Mesendoderm (in vitro differentiated cells): ENCODE measurements around the gene TAF11.

Experiments used
- DNase-seq: peaks from one replicate; pipeline ENCODE4 v3.0.0; 2013
- H2AK5ac ChIP-seq: 2 replicates; pipeline ENCODE4 v1.6.1; 2013; ENCODE audit warnings: low read length, inconsistent platforms
- H2BK120ac ChIP-seq: 2 replicates; pipeline ENCODE4 v1.6.1; 2013; ENCODE audit warnings: low read depth, mild to moderate bottlenecking, low read length, moderate library complexity, mixed read lengths
- H2BK15ac ChIP-seq: replicated peaks from 2 replicates; pipeline ENCODE4 v1.6.1; 2013; ENCODE audit warnings: low read depth, mild to moderate bottlenecking, moderate library complexity
- H2BK5ac ChIP-seq: 2 replicates; pipeline ENCODE4 v1.6.1; 2013; ENCODE audit warnings: low read length, inconsistent platforms
- H3K18ac ChIP-seq: 2 replicates; pipeline ENCODE4 v1.6.1; 2013; ENCODE audit warnings: mild to moderate bottlenecking, low read length, mixed read lengths
- H3K23ac ChIP-seq: one replicate; pipeline ENCODE4 v1.6.1; 2013; ENCODE audit warnings: low read length
- H3K27ac ChIP-seq: 2 replicates; pipeline ENCODE4 v1.5.1; 2013; ENCODE audit warnings: low read depth, mild to moderate bottlenecking, inconsistent platforms, low read length, moderate library complexity
- H3K27me3 ChIP-seq: 2 replicates; pipeline ENCODE4 v1.6.1; 2013; ENCODE audit warnings: low read length, control low read depth, mild to moderate bottlenecking, inconsistent platforms; ENCODE audit not compliant: insufficient read depth, poor library complexity
- H3K36me3 ChIP-seq: 2 replicates; pipeline ENCODE4 v1.6.1; 2013; ENCODE audit warnings: low read length, inconsistent platforms; ENCODE audit not compliant: control insufficient read depth, insufficient read depth
- H3K4ac ChIP-seq: one replicate; pipeline ENCODE4 v1.6.1; 2013; ENCODE audit warnings: low read depth, mild to moderate bottlenecking, low read length, moderate library complexity
- H3K4me1 ChIP-seq: 2 replicates; pipeline ENCODE4 v1.6.1; 2013; ENCODE audit warnings: low read depth, low read length, inconsistent platforms; ENCODE audit not compliant: control insufficient read depth
- H3K4me2 ChIP-seq: 2 replicates; pipeline ENCODE4 v1.6.1; 2013; ENCODE audit warnings: low read length
- H3K4me3 ChIP-seq: 2 replicates; pipeline ENCODE4 v1.5.1; 2013; ENCODE audit warnings: mild to moderate bottlenecking, low read length
- H3K56ac ChIP-seq: one replicate; pipeline ENCODE4 v1.6.1; 2013; ENCODE audit warnings: low read length
- H3K79me1 ChIP-seq: 2 replicates; pipeline ENCODE4 v1.6.1; 2013; ENCODE audit warnings: low read length, inconsistent platforms
- H3K79me2 ChIP-seq: 2 replicates; pipeline ENCODE4 v1.6.1; 2013; ENCODE audit warnings: mild to moderate bottlenecking, low read length; ENCODE audit not compliant: control insufficient read depth, insufficient read depth
- H3K9ac ChIP-seq: 2 replicates; pipeline ENCODE4 v1.6.1; 2013; ENCODE audit warnings: low read length, inconsistent platforms
- H4K5ac ChIP-seq: one replicate; pipeline ENCODE4 v1.6.1; 2013; ENCODE audit warnings: low read length
- H4K8ac ChIP-seq: one replicate; pipeline ENCODE4 v1.6.1; 2013; ENCODE audit warnings: low read depth, mild to moderate bottlenecking, control low read depth, low read length, moderate library complexity
- WGBS: extraction: QIAGEN DNeasy Blood & Tissue Kit; methylation state at CpG from one replicate; pipeline ENCODE4 v1.1.7; 2013; ENCODE audit warnings: low lambda C conversion rate, missing lambda C conversion rate; ENCODE audit not compliant: insufficient coverage; ENCODE audit errors: extremely low coverage; 5-methylcytosine and 5-hydroxymethylcytosine counted together

Gene TAF11

DNA sequence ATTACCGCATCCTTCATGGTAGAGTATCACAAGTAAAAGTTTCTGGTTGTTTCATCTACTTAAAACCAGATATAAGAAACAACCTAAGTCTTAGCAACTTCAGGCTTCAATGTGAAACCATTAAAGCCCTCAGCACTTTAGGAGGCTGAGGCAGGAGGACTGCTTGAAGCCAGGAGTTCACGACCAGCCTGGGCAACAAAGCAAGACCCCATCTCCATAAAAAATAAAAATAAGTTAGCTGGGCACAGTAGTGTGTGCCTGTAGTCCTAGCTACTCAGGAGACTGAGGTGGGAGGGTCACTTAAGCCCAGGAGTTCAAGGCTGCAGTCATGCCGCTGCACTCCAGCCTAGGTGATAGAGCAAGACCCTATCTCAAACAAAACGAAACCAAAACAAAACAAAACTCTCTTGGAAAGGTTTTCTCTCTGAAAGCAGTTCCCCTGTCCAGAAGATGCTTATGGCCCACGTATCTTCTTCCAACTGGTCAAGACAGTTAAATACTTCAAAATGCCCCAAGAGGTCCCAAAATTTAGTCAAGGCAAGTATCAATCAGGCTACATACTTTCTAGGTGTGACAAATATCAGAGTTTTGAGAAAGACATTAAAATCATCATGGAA lies 9.9 kb downstream of the TAF11 start:
- Histone ChIP-seq H3K27ac (no peak overlapping the region), H2BK5ac (no peak overlapping the region), H3K4me1 (no peaks in the 10 kb centered on the region), H3K9ac (no peak overlapping the region), H3K4me2 (no peak overlapping the region), H2BK15ac (no peak overlapping the region), H2BK120ac (no peak overlapping the region), H3K79me1 (no peaks in the 10 kb centered on the region), H4K5ac (no peak overlapping the region), H3K4ac (no peak overlapping the region), H3K79me2 (no peaks in the 10 kb centered on the region), H2AK5ac (no peak overlapping the region), H4K8ac (no peak overlapping the region), H3K23ac (no peak overlapping the region), H3K27me3 (no peaks in the 10 kb centered on the region), H3K36me3 (peaks cover 3% of the 10 kb centered on the region), H3K56ac (no peak overlapping the region), H3K4me3 (no peak overlapping the region), H3K18ac (no peak overlapping the region)
- DNase-seq, result no peak
- no CpG with 5 or more reads among the region's 5 CpGs for WGBS

DNA sequence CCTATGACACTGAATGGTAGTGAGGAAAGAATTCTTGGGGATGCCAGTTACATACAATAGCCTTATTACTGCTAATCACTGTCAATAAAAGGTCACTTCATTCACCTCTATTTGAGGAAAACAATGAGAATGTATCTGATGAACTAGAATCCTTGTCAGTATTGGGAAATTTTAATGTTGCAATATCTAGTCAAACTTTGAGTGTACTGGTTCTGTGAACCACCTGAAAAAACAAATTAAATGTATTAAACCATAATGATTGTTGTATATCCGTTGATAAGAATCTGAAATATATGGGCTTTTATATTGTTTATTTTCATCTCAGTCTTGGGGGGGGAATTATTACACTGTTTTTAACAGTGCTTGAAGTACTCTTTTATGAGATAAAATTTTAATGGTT lies 10.6 kb downstream of the TAF11 start:
- no peak overlapping the region for H2BK15ac ChIP-seq
- no CpG with 5 or more reads among the region's 1 CpG for WGBS
- DNase-seq, result no peak

DNA sequence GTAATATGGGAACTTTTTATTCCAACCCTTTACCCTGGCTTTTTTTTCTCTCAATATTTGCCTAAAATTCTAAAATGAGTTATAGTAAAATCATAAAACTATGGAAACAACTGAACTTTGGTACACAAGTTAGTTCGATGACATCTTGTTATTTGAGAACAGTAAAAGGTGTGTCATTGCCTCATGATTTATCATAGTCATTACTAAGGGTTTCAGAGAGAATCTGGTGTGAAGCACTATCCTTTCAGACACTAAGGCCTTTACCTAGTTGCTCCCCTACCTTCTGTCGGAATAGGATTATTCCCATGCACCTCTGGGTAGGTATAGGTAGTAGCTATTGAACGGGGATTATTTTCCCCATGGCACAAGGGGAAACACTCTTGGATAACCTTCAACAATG lies 11.4 kb downstream of the TAF11 start:
- Histone ChIP-seq H3K18ac (no peak overlapping the region), H3K4me2 (no peak overlapping the region), H3K23ac (no peak overlapping the region), H3K9ac (no peak overlapping the region), H3K56ac (no peak overlapping the region), H3K79me2 (no peaks in the 10 kb centered on the region), H2BK5ac (no peak overlapping the region), H3K4ac (no peak overlapping the region), H3K4me3 (no peak overlapping the region), H2BK120ac (no peak overlapping the region), H3K36me3 (peaks cover 10% of the 10 kb centered on the region), H4K8ac (no peak overlapping the region), H3K27me3 (no peaks in the 10 kb centered on the region), H4K5ac (no peak overlapping the region), H3K4me1 (no peaks in the 10 kb centered on the region), H3K27ac (no peak overlapping the region), H3K79me1 (no peaks in the 10 kb centered on the region), H2AK5ac (no peak overlapping the region), H2BK15ac (no peak overlapping the region)
- WGBS, result no CpG with 5 or more reads among the region's 3 CpGs
- no peak for DNase-seq

More for the DNA sequence above, 10.6 kb downstream of the TAF11 start:
- no peak overlapping the region for H4K8ac ChIP-seq
- H3K4me2 ChIP-seq, result no peak overlapping the region
- H3K79me2 ChIP-seq, result no peaks in the 10 kb centered on the region
- H3K27me3 ChIP-seq, result no peaks in the 10 kb centered on the region
- H3K36me3 ChIP-seq, result peaks cover 9% of the 10 kb centered on the region
- no peak overlapping the region for H3K56ac ChIP-seq
- H3K9ac ChIP-seq, result no peak overlapping the region
- no peak overlapping the region for H2AK5ac ChIP-seq
- no peaks in the 10 kb centered on the region for H3K4me1 ChIP-seq
- H3K23ac ChIP-seq, result no peak overlapping the region
- H2BK5ac ChIP-seq, result no peak overlapping the region
- no peak overlapping the region for H3K18ac ChIP-seq
- no peak overlapping the region for H3K4ac ChIP-seq
- H3K27ac ChIP-seq, result no peak overlapping the region
- no peak overlapping the region for H3K4me3 ChIP-seq
- no peak overlapping the region for H4K5ac ChIP-seq
- H3K79me1 ChIP-seq, result no peaks in the 10 kb centered on the region
- no peak overlapping the region for H2BK120ac ChIP-seq

DNA sequence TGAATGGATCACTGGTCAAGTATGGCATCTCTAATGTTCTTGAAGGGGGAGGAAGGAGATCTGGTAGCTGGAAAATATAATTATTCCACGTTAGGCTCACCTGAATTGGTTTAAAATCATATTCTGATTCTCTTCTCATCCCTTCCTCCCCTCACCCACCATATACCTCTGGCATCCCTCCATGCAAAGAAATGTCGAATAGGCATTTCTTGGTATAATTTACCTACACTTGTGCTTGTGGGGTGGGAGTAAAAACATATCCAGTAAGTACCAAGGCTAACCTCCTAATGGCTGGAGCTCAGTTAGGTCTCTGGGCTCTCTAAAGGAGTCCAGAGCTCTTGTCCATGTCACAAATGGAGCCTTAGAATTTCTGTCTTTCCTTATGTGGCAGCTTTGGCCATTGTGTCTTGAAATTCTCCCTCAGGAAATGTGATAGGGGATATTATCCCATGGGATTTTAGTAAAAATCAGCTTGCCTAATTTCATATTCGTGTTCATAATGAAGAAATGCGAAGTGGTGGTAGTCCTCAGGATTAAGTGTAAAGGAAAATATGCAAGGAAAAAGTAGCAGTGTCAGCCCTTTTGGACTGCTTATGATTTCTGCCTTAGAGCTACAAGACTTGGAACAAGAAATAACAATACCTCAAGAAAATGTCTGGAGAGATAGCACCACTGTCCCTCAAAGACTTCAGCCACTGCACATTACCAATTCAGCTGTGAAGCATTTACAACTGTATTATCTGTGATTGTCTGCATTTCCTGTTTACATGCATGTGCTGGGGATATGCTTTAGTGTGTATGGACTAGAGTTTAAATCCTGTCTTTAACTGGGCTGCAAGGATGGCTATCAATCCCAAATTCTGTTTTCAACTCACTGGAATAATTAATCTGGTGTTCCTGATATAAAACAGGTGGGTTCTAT lies 12.3 kb downstream of the TAF11 start:
- no peak overlapping the region for H3K27ac ChIP-seq
- H3K79me1 ChIP-seq, result no peaks in the 10 kb centered on the region
- H3K23ac ChIP-seq, result no peak overlapping the region
- H3K79me2 ChIP-seq, result no peaks in the 10 kb centered on the region
- no peak overlapping the region for H3K4me2 ChIP-seq
- H3K4me3 ChIP-seq, result no peak overlapping the region
- H4K5ac ChIP-seq, result no peak overlapping the region
- no peaks in the 10 kb centered on the region for H3K4me1 ChIP-seq
- no peak overlapping the region for H4K8ac ChIP-seq
- no peak overlapping the region for H2BK5ac ChIP-seq
- WGBS, result no CpG with 5 or more reads among the region's 4 CpGs
- no peaks in the 10 kb centered on the region for H3K27me3 ChIP-seq
- peaks cover 13% of the 10 kb centered on the region for H3K36me3 ChIP-seq
- no peak overlapping the region for H2AK5ac ChIP-seq
- H2BK15ac ChIP-seq, result no peak overlapping the region
- DNase-seq, result no peak
- no peak overlapping the region for H3K18ac ChIP-seq
- H3K4ac ChIP-seq, result no peak overlapping the region
- H3K56ac ChIP-seq, result no peak overlapping the region
- no peak overlapping the region for H3K9ac ChIP-seq
- H2BK120ac ChIP-seq, result no peak overlapping the region

DNA sequence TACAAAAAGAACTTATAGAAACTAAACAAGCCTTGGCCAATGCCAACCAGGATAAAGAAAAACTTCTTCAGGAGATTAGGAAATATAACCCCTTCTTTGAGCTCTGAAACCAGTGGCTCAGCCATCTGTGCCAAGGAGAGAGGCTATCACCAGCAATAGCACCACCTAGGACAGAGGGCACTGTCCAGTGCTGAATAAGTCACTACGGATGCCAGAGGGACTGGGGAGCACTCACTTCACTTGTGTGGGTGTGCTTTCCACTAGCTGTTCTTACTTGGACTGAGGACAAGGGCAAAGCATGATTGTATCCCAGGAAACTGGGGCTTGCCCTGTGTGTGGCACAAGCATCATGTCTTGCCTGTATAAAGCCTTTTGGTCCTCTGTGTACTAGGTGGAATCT lies 15.5 kb downstream of the TAF11 start:
- Histone ChIP-seq H2BK15ac (no peak overlapping the region), H3K4me2 (no peak overlapping the region), H3K18ac (no peak overlapping the region), H2BK120ac (no peak overlapping the region), H4K5ac (no peak overlapping the region), H3K56ac (no peak overlapping the region), H3K9ac (no peak overlapping the region), H2AK5ac (no peak overlapping the region), H3K79me2 (no peaks in the 10 kb centered on the region), H3K4me1 (no peaks in the 10 kb centered on the region), H3K36me3 (peaks cover 12% of the 10 kb centered on the region), H3K27ac (no peak overlapping the region), H3K79me1 (no peaks in the 10 kb centered on the region), H2BK5ac (no peak overlapping the region), H4K8ac (no peak overlapping the region), H3K4me3 (no peak overlapping the region), H3K4ac (no peak overlapping the region), H3K27me3 (no peaks in the 10 kb centered on the region), H3K23ac (no peak overlapping the region)
- DNase-seq, result no peak
- no CpG with 5 or more reads among the region's 1 CpG for WGBS
